Ishikawa (cell line): ENCODE results near the gene LRRC8D.

Source experiments
- CEBPB ChIP-seq: IDR thresholded peaks from 2 replicates; pipeline ENCODE4 v1.6.1; 2012
- CREB1 ChIP-seq: IDR thresholded peaks from 2 replicates; pipeline ENCODE4 v1.6.1; 2012; ENCODE audit warnings: low read depth
- EGR1 ChIP-seq: IDR thresholded peaks from 2 replicates; pipeline ENCODE4 v1.6.1; 2012
- EP300 ChIP-seq: IDR thresholded peaks from 2 replicates; pipeline ENCODE4 v1.6.1; 2012; ENCODE audit warnings: borderline replicate concordance
- FOXM1 ChIP-seq: IDR thresholded peaks from 2 replicates; pipeline ENCODE4 v1.6.1; 2012; ENCODE audit warnings: low read depth, borderline replicate concordance
- MAX ChIP-seq: IDR thresholded peaks from 2 replicates; pipeline ENCODE4 v1.6.1; 2012
- NFIC ChIP-seq: IDR thresholded peaks from 2 replicates; pipeline ENCODE4 v1.6.1; 2012
- RAD21 ChIP-seq: IDR thresholded peaks from 2 replicates; pipeline ENCODE4 v1.6.1; 2012; ENCODE audit warnings: low read depth
- REST ChIP-seq: IDR thresholded peaks from 2 replicates; pipeline ENCODE4 v1.6.1; 2012; ENCODE audit warnings: low read depth, mild to moderate bottlenecking
- TAF1 ChIP-seq: IDR thresholded peaks from 2 replicates; pipeline ENCODE4 v1.6.1; 2012; ENCODE audit warnings: low read depth, mild to moderate bottlenecking
- TCF12 ChIP-seq: IDR thresholded peaks from 2 replicates; pipeline ENCODE4 v1.6.1; 2012; ENCODE audit warnings: low read depth
- TEAD4 ChIP-seq: IDR thresholded peaks from 2 replicates; pipeline ENCODE4 v1.6.1; 2012
- YY1 ChIP-seq: IDR thresholded peaks from 2 replicates; pipeline ENCODE4 v1.6.1; 2012; ENCODE audit warnings: low read depth
- ZBTB7A ChIP-seq: IDR thresholded peaks from 2 replicates; pipeline ENCODE4 v1.6.1; 2012; ENCODE audit warnings: low read depth
- TF ChIP-seq, protein P1 (sequence below): IDR thresholded peaks from 2 replicates; pipeline ENCODE4 v1.6.1; 2012

The LRRC8D gene

GRCh38 chr1:89842567-89843272, 21.9 kb downstream of the LRRC8D start:
- no peak for TF ChIP-seq YY1
- no peak for TF ChIP-seq TEAD4
- no peak for TF ChIP-seq EP300
- TF ChIP-seq ZBTB7A: no peak
- TF ChIP-seq NFIC: no peak
- TF ChIP-seq TAF1: no peak
- no peak for TF ChIP-seq EGR1
- TF ChIP-seq REST: no peak
- TF ChIP-seq FOXM1: no peak
- TF ChIP-seq TCF12: no peak
- no peak for TF ChIP-seq CEBPB
- TF ChIP-seq CREB1: no peak
- TF ChIP-seq RAD21: no peak
- no peak for TF ChIP-seq MAX

DNA sequence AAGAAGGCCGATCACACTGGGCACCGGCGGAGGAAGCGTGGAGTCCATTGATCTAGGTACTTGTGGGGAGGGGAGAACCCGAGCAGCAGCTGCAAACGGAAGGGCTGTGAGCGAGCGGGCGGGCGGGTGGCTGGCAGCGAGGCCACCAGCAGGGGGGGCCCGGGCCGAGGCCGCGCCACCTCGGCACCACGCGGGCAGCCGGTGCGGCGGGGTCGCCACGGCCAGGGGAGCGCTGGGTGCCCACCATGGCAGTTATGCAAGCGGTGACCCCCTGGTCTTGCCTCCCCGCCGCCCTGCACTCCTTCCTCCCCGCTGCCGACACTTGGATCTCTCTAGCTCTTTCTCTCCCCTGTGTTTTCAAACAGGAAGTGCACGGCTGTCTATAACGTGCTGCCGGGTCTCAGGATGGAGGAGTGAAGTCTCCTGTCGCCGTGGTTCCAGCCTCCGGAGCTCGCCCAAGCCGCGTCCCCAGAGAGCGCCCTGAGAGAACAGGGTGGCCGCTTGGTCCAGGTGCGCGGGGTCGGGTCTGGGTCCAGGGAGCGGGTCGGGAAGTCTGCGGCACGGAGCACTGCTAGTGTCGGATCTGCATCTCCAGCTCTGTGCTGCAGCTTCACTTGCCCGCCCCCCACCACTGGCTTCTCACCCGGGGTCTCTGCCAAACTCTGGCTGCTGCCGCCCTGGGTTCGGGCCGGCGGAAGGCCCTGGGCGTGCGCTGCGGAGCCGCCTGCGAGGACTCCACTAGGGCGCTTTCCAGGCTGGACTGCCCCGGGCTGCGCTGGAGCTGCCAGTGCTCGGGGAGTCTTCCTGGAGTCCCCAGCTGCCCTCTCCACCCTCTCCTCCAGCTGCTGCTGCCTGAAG, 22.7 kb downstream of the LRRC8D start:
- TF ChIP-seq NFIC (no peak), EGR1 (no peak), REST (no peak), MAX (no peak), ZBTB7A (no peak)

- no peak for TF ChIP-seq FOXM1
- TF ChIP-seq REST: no peak
- no peak for TF ChIP-seq TEAD4
- no peak for TF ChIP-seq EP300
- TF ChIP-seq TCF12: no peak
- no peak for TF ChIP-seq YY1
- TF ChIP-seq ZBTB7A: no peak
- TF ChIP-seq, protein P1, sequence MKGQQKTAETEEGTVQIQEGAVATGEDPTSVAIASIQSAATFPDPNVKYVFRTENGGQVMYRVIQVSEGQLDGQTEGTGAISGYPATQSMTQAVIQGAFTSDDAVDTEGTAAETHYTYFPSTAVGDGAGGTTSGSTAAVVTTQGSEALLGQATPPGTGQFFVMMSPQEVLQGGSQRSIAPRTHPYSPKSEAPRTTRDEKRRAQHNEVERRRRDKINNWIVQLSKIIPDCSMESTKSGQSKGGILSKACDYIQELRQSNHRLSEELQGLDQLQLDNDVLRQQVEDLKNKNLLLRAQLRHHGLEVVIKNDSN: no peak
- TF ChIP-seq NFIC: no peak
- no peak for TF ChIP-seq CREB1
- no peak for TF ChIP-seq TAF1
- no peak for TF ChIP-seq EGR1
- TF ChIP-seq MAX: no peak
- TF ChIP-seq RAD21: no peak
- TF ChIP-seq CEBPB: no peak
Observed at GRCh38 chr1:89844241-89844807, 23.5 kb downstream of the LRRC8D start.

DNA sequence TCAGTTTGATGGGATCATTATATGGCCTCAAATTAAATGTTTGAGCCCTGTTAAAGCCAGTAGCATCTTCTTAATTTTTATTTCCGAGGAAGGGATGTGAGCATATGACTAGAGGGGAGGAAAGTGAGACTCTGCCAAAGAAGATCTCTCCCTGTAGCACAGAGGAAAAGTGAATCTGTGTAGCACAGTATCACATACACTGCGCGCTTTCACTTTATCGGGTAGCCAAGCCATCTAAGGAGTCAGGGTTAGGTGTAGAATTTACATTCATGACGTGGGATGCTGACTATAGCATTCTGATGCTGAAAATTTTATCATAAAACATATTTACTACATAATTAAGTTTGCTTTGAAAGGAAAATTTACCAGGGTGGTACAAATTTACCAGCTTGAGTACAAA, 24.0 kb downstream of the LRRC8D start:
- no peak for TF ChIP-seq MAX
- no peak for TF ChIP-seq ZBTB7A
